ENCODE results near the gene CAPNS2. TPM values are rescaled to one million over a fixed set of nuclear protein-coding genes. Genes with fewer than 3 reads are reported as not detected.

Gene CAPNS2
- 0.09 TPM in 1 of 5 replicates, not detected in the others for total RNA-seq (2022; extraction: Qiagen RNA extraction; ENCODE audit: low read depth)

DNA sequence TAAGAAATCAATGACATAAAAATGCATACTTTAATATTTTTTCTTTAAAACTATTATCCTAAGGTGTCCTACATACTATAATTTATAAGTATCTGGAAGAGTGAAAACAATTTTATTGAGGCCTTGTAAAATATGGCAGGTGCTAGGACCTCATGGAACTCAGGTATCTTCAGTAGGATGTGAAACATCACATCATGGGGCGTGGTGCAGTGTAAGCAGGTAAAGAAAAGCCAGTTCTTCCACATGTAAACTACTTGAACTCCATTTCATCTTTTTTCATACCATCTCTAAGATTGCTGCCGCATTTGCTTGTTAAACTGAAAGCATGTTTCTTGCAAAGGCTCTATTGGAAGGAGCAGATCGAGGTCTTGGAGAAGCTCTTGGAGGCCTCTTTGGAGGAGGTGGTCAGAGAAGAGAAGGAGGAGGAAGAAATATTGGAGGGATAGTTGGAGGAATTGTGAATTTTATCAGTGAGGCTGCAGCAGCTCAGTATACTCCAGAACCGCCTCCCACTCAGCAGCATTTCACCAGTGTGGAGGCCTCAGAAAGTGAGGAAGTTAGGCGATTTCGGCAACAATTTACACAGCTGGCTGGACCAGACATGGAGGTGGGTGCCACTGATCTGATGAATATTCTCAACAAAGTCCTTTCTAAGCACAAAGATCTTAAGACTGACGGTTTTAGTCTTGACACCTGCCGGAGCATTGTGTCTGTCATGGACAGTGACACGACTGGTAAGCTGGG is at the start of gene CAPNS2:
Gene CAPNS2 (plus strand): TSS at position 253 of the 744 bp plus-strand sequence. CDS start 73 bp downstream, at position 326.

Other genes starting within 250 kb of the CAPNS2 start
- not detected in 5 replicates for gene IRX6, start 242.5 kb upstream of the CAPNS2 start, total RNA-seq (2022; extraction: Qiagen RNA extraction; ENCODE audit: low read depth)
- 9.4 to 13.8 TPM (median 11.6 TPM) in 5 replicates for gene MMP2, start 87.5 kb upstream of the CAPNS2 start, total RNA-seq (2022; extraction: Qiagen RNA extraction; ENCODE audit: low read depth)
- 4.3 to 8.3 TPM (median 5.9 TPM) in 5 replicates for gene LPCAT2, start 57.6 kb upstream of the CAPNS2 start, total RNA-seq (2022; extraction: Qiagen RNA extraction; ENCODE audit: low read depth)
- gene SLC6A2, start 89.3 kb downstream of the CAPNS2 start, total RNA-seq (2022; extraction: Qiagen RNA extraction; ENCODE audit: low read depth), result 0.04 TPM in 1 of 5 replicates, not detected in the others

Data from A549 treated with DMSO at 1 μM for 4 hours (cell line).